PC-9 (cell line): ENCODE data around the gene IGFBP5. TPM values are rescaled to one million over a fixed set of nuclear protein-coding genes. Genes with fewer than 3 reads are reported as not detected.

Experiments used
- BruUV-seq: library from RNA; stranded (reverse); fragments of 400-500 nt; replicated peaks from 2 replicates; lab custom pipeline; 2021; lab: Mats Ljungman, UMichigan
- CTCF ChIA-PET: fragments of 300-600 bp; sonication (Branson Sonifier 250); formaldehyde crosslinking; loops from one replicate; lab custom pipeline; 2022; ENCODE audit warnings: antibody characterized with exemption; lab: Charles Lee
- POLR2A ChIA-PET: fragments of 300-600 bp; sonication (Branson Sonifier 250); formaldehyde crosslinking; loops from one replicate; lab custom pipeline; 2022; ENCODE audit warnings: antibody characterized with exemption; ENCODE audit not compliant: unreplicated experiment; lab: Charles Lee
- DNase-seq, 2 experiments: peaks; one replicate each; pipeline versions ENCODE4 v3.0.0 to v3.0.0-alpha.2; 2015 to 2022; ENCODE audit warnings: mixed read lengths in 1 of 2
- H2AFZ ChIP-seq: fragments of 200-600 bp; sonication (generic); 2 replicates; pipeline ENCODE4 v1.8.1; 2017; ENCODE audit warnings: antibody characterized with exemption
- H3F3A ChIP-seq: fragments of 200-600 bp; sonication (generic); 2 replicates; pipeline ENCODE4 v1.8.1; 2017; ENCODE audit warnings: antibody characterized with exemption, mild to moderate bottlenecking, low read depth; ENCODE audit not compliant: insufficient read depth
- H3K27ac ChIP-seq: fragments of 200-600 bp; sonication (generic); 2 replicates; pipeline ENCODE4 v1.6.1; 2016; ENCODE audit warnings: mixed run types
- H3K27me3 ChIP-seq: fragments of 200-600 bp; sonication (generic); 2 replicates; pipeline ENCODE4 v1.6.1; 2016; ENCODE audit warnings: low read depth, mixed run types; ENCODE audit not compliant: insufficient read depth
- H3K36me3 ChIP-seq: fragments of 200-600 bp; sonication (generic); 2 replicates; pipeline ENCODE4 v1.6.1; 2016; ENCODE audit warnings: low read depth, mixed run types
- H3K4me1 ChIP-seq: fragments of 200-600 bp; sonication (generic); replicated peaks from 2 replicates; pipeline ENCODE4 v1.6.1; 2016; ENCODE audit warnings: mixed run types; ENCODE audit not compliant: insufficient read depth
- H3K4me2 ChIP-seq: fragments of 200-600 bp; sonication (generic); 2 replicates; pipeline ENCODE4 v1.6.1; 2017; ENCODE audit warnings: mixed run types
- H3K4me3 ChIP-seq: fragments of 200-600 bp; sonication (generic); 2 replicates; pipeline ENCODE4 v1.6.1; 2016; ENCODE audit warnings: mixed run types
- H3K79me2 ChIP-seq: fragments of 200-600 bp; sonication (generic); 2 replicates; pipeline ENCODE4 v1.6.1; 2017; ENCODE audit warnings: low read depth, mixed run types
- H3K9me2 ChIP-seq: fragments of 200-600 bp; sonication (generic); 2 replicates; pipeline ENCODE4 v1.8.1; 2017; ENCODE audit warnings: mild to moderate bottlenecking; ENCODE audit not compliant: insufficient read depth
- H3K9me3 ChIP-seq: fragments of 200-600 bp; sonication (generic); 2 replicates; pipeline ENCODE4 v1.8.1; 2016; ENCODE audit warnings: low read depth; ENCODE audit not compliant: insufficient read depth
- H4K20me1 ChIP-seq: fragments of 200-600 bp; sonication (generic); 2 replicates; pipeline ENCODE4 v1.8.1; 2017; ENCODE audit not compliant: insufficient read depth
- EZH2 ChIP-seq: fragments of 200-600 bp; sonication (generic); IDR thresholded peaks from 2 replicates; pipeline ENCODE4 v1.8.0; 2017; ENCODE audit warnings: antibody characterized with exemption, low read depth
- intact Hi-C: fragments of 100-400 bp; cut with micrococcal nuclease; formaldehyde crosslinking; loops from one replicate; pipeline ENCODE4 v1.10.0; 2022; ENCODE audit not compliant: unreplicated experiment
- total RNA-seq: library from RNA; stranded (reverse); gene quantifications from 2 replicates; pipeline ENCODE4 v1.2.3, GENCODE V29; 2021
- TF ChIP-seq, protein P1 (sequence below): fragments of 200-600 bp; sonication (generic); conservative IDR thresholded peaks from 2 replicates; pipeline ENCODE4 v1.6.1; 2017; ENCODE audit warnings: mixed run types, antibody characterized with exemption, mild to moderate bottlenecking, moderate library complexity

Gene IGFBP5
- total RNA-seq, 1 experiment from 2014 or later = 5.5 TPM

DNA sequence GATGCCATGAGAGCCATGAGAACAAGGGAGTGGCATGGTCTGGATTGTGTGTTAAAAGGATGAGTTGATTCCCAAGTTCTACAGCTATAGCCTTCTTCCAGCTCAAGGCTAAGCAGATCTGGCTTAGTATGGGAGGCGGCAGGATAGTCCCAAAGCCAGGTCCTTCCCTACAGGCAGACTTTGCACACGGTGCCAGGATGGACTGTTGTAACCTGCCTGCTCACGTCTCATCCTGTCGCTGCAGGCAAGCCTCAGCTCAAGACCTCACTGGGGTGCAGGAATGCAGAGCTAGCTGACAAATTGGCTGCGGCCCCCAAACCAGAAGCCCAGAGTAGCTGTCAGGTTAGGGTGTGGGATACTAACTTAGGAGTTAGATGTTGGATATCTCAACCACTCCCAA, 28.8 kb upstream of the IGFBP5 start:
- Histone ChIP-seq H4K20me1 (no peaks in the 10 kb centered on the region), H3K9me3 (no peaks in the 10 kb centered on the region), H3K4me2 (no peak overlapping the region), H3K4me3 (no peak overlapping the region), H3K4me1 (no peaks in the 10 kb centered on the region), H3K27me3 (0 out of 2 replicates have a peak, but pooled peaks cover under 1% of the 10 kb centered on the region), H3K36me3 (no peaks in the 10 kb centered on the region), H3K79me2 (no peaks in the 10 kb centered on the region), H3K9me2 (no peaks in the 10 kb centered on the region), H3F3A (no peaks in the 10 kb centered on the region), H3K27ac (no peak overlapping the region), H2AFZ (no peak overlapping the region)
- no TSS peak for BruUV-seq
- intact Hi-C loops = no loop called here
- CTCF ChIA-PET = no interaction called here
- DNase-seq = no peak
- POLR2A ChIA-PET = no interaction called here
- TF ChIP-seq EZH2 = no peak
- TF ChIP-seq, protein P1, sequence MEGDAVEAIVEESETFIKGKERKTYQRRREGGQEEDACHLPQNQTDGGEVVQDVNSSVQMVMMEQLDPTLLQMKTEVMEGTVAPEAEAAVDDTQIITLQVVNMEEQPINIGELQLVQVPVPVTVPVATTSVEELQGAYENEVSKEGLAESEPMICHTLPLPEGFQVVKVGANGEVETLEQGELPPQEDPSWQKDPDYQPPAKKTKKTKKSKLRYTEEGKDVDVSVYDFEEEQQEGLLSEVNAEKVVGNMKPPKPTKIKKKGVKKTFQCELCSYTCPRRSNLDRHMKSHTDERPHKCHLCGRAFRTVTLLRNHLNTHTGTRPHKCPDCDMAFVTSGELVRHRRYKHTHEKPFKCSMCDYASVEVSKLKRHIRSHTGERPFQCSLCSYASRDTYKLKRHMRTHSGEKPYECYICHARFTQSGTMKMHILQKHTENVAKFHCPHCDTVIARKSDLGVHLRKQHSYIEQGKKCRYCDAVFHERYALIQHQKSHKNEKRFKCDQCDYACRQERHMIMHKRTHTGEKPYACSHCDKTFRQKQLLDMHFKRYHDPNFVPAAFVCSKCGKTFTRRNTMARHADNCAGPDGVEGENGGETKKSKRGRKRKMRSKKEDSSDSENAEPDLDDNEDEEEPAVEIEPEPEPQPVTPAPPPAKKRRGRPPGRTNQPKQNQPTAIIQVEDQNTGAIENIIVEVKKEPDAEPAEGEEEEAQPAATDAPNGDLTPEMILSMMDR = no peak

DNA sequence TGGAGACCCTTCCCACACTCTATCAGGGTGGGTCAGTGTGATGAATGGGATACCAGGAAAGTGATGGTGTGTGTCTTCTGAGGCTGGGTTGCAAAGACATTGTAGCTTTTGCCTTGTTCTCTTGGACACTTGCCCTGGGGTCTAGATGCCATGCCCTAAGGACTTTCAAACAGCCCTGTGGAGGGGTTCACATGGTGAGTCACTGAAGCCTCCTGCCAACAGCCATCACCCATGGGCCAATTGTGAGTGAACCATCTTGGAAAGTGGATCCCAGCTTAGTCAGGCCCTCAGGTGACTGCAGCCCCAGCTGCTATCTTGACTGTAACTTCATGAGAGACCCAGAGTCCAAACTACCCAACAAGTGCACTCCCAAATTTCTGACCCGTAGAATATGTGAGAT, 25.8 kb upstream of the IGFBP5 start:
- no peak overlapping the region for H3K4me2 ChIP-seq
- no TSS peak for BruUV-seq
- intact Hi-C loops = no loop called here
- H3F3A ChIP-seq = no peaks in the 10 kb centered on the region
- no peaks in the 10 kb centered on the region for H3K9me3 ChIP-seq
- H3K79me2 ChIP-seq = no peaks in the 10 kb centered on the region
- H2AFZ ChIP-seq = no peak overlapping the region
- ChIA-PET CTCF (no interaction called here), POLR2A (no interaction called here)
- no peaks in the 10 kb centered on the region for H3K4me1 ChIP-seq
- H3K27me3 ChIP-seq = no peaks in the 10 kb centered on the region
- no peak overlapping the region for H3K4me3 ChIP-seq
- no peaks in the 10 kb centered on the region for H3K9me2 ChIP-seq
- no peaks in the 10 kb centered on the region for H3K36me3 ChIP-seq
- TF ChIP-seq, protein P1 = no peak
- TF ChIP-seq EZH2 = no peak
- H3K27ac ChIP-seq = no peak overlapping the region
- H4K20me1 ChIP-seq = no peaks in the 10 kb centered on the region
- DNase-seq = no peak

DNA sequence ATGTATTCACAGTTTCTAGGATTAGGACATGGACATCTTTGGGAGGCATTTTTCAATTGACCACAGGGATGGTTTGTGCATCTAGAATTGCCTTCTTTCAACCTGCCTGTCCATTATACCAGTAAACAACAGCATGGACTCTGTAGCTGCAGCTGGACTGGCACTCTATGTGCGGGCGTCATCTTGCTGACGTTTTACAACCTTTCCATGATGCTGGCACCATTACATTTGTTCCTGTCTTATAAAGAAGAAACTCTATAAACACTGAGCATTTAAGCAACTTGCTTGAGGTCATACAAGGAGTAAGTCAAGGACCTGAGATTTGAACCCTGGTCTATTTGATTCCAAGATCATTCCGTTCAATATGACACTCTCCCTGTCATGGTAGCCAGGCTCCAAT, 25.4 kb upstream of the IGFBP5 start:
- no peaks in the 10 kb centered on the region for H4K20me1 ChIP-seq
- no peak for TF ChIP-seq EZH2
- TF ChIP-seq, protein P1 = no peak
- intact Hi-C loops = no loop called here
- no peak overlapping the region for H2AFZ ChIP-seq
- CTCF ChIA-PET = no interaction called here
- no TSS peak for BruUV-seq
- H3K79me2 ChIP-seq = no peaks in the 10 kb centered on the region
- no peak overlapping the region for H3K4me3 ChIP-seq
- no peak for DNase-seq
- no peaks in the 10 kb centered on the region for H3K9me3 ChIP-seq
- no peaks in the 10 kb centered on the region for H3K27me3 ChIP-seq
- H3F3A ChIP-seq = no peaks in the 10 kb centered on the region
- POLR2A ChIA-PET = no interaction called here
- H3K4me2 ChIP-seq = no peak overlapping the region
- H3K4me1 ChIP-seq = no peaks in the 10 kb centered on the region
- no peaks in the 10 kb centered on the region for H3K9me2 ChIP-seq
- H3K36me3 ChIP-seq = no peaks in the 10 kb centered on the region
- H3K27ac ChIP-seq = no peak overlapping the region
